K562 (cell line): ENCODE results near the gene PGD. TPM values are rescaled to one million over a fixed set of nuclear protein-coding genes. Genes with fewer than 3 reads are reported as not detected.

ENCODE experiments used
- ELF4 ChIP-seq: fragments of 450-650 bp; formaldehyde crosslinking; IDR thresholded peaks from 2 replicates; pipeline ENCODE4 v1.4.0; 2022; ENCODE audit warnings: missing genetic modification characterization
- ESRRA ChIP-seq: fragments of 450-650 bp; IDR thresholded peaks from 2 replicates; pipeline ENCODE4 v1.6.1; 2014; ENCODE audit warnings: low read depth, mild to moderate bottlenecking, moderate library complexity, borderline replicate concordance
- FOS ChIP-seq: IDR thresholded peaks from 3 replicates; pipeline ENCODE4 v1.6.1; 2011; ENCODE audit not compliant: insufficient read length; ENCODE audit errors: extremely low read depth
- FOXA1 ChIP-seq: fragments of 450-650 bp; IDR thresholded peaks from 2 replicates; pipeline ENCODE4 v1.6.1; 2016; ENCODE audit warnings: mild to moderate bottlenecking, borderline replicate concordance
- HCFC1 ChIP-seq: IDR thresholded peaks from 2 replicates; pipeline ENCODE4 v1.6.1; 2012; ENCODE audit warnings: low read depth, low read length, improper control_type of control experiment
- KDM2B ChIP-seq: fragments of 250-450 bp; sonication (Bioruptor Pico); IDR thresholded peaks from 2 replicates; pipeline ENCODE4 v1.8.0; 2021; ENCODE audit warnings: mild to moderate bottlenecking, moderate library complexity
- NBN ChIP-seq: fragments of 450-650 bp; IDR thresholded peaks from 2 replicates; pipeline ENCODE4 v1.6.1; 2016; ENCODE audit warnings: low read depth, mild to moderate bottlenecking
- PRPF4 ChIP-seq: fragments of 200-400 bp; formaldehyde crosslinking; IDR thresholded peaks from one replicate; pipeline ENCODE4 v1.6.1; 2017; ENCODE audit warnings: low read length, low read depth, mild to moderate bottlenecking; ENCODE audit not compliant: insufficient read depth, poor library complexity, severe bottlenecking
- TFE3 ChIP-seq: fragments of 450-650 bp; formaldehyde crosslinking; IDR thresholded peaks from 2 replicates; pipeline ENCODE4 v1.4.0; 2020; ENCODE audit warnings: mild to moderate bottlenecking, mixed read lengths
- ZBTB49 ChIP-seq: sonication (generic); formaldehyde crosslinking; IDR thresholded peaks from 2 replicates; pipeline ENCODE4 v1.8.0; 2022; ENCODE audit warnings: missing genetic modification reagents, mild to moderate bottlenecking, borderline replicate concordance
- ZFX ChIP-seq: sonication (generic); formaldehyde crosslinking; IDR thresholded peaks from 2 replicates; pipeline ENCODE4 v1.8.0; 2022; ENCODE audit warnings: mild to moderate bottlenecking, missing genetic modification reagents, moderate library complexity
- ZNF165 ChIP-seq: fragments of 250-450 bp; sonication (Bioruptor Pico); IDR thresholded peaks from 2 replicates; pipeline ENCODE4 v1.4.0; 2020; ENCODE audit warnings: borderline replicate concordance
- ZNF23 ChIP-seq: fragments of 250-450 bp; sonication (Bioruptor Pico); IDR thresholded peaks from 2 replicates; pipeline ENCODE4 v1.4.0; 2020; ENCODE audit warnings: mild to moderate bottlenecking
- ZNF444 ChIP-seq: fragments of 250-450 bp; sonication (Bioruptor Pico); IDR thresholded peaks from 2 replicates; pipeline ENCODE4 v1.4.0; 2020; ENCODE audit warnings: mild to moderate bottlenecking, moderate library complexity
- ZNF507 ChIP-seq: conservative IDR thresholded peaks from 2 replicates; pipeline ENCODE4 v1.6.1; 2017; ENCODE audit warnings: missing genetic modification characterization, missing compliant biosample characterization
- ZNF609 ChIP-seq: sonication (generic); formaldehyde crosslinking; IDR thresholded peaks from 2 replicates; pipeline ENCODE4 v1.8.1; 2023; ENCODE audit warnings: missing genetic modification reagents, mild to moderate bottlenecking, borderline replicate concordance
- polyA plus RNA-seq, 8 experiments: library from polyadenylated mRNA; depleted of rRNA in 4 of 8; stranded (reverse) in 5 of 8; unstranded in 3 of 8; fragments of >200 nt; fragmentation: Nextera tagmentation in 2 of 8; fragmentation: Illumina TruSeq in 1 of 8; extraction: Ambion mirVana in 2 of 8; extraction: Trizol in 1 of 8; gene quantifications; 2 replicates each; pipeline versions ENCODE4 v1.2.1 to v1.2.3, GENCODE V29; 2011 to 2014; ENCODE audit warnings: inconsistent platforms in 1 of 8, missing spikeins in 1 of 8
- total RNA-seq, 7 experiments: library from RNA; depleted of rRNA in 6 of 7; stranded (reverse); fragments of >200 nt in 6 of 7; fragmentation: Illumina TruSeq in 2 of 7; extraction: Trizol in 2 of 7; gene quantifications; 2 replicates each; pipeline versions ENCODE4 v1.2.1 to v1.2.3, GENCODE V29; 2011 to 2021; ENCODE audit warnings: low replicate concordance in 1 of 7
- TF ChIP-seq, protein P1 (sequence below): fragments of 450-650 bp; formaldehyde crosslinking; IDR thresholded peaks from 2 replicates; pipeline ENCODE4 v1.4.0; 2022; ENCODE audit warnings: missing genetic modification characterization

The PGD gene
- total and polyA plus RNA-seq, 9 of the 15 experiments (the other 6 are each of a cell fraction or from before 2014, with no cell fraction given), result 177 to 542 (median 270) TPM

GRCh38 chr1:10398734-10399443 lies at the start of gene PGD (continued):
- TF ChIP-seq ZNF444 (CRISPR knock-in tag) (no peak), ELF4 (CRISPR knock-in tag) (0 out of 2 replicates have a peak, but pooled peaks have one; percentile 73), TFE3 (CRISPR knock-in tag) (no peak), PRPF4 (peak; percentile 70), HCFC1 (peak; percentile 63), ZNF23 (CRISPR knock-in tag) (no peak), ZNF165 (CRISPR knock-in tag) (no peak), ZNF507 (tag) (no peak), KDM2B (CRISPR knock-in tag) (peak; percentile 88), ZNF609 (peak; percentile 40; the same call in 1 of the 2 replicates), ESRRA (peak; percentile 75), NBN (peak; percentile 32), ZBTB49 (no peak), FOS (peak; percentile 98), FOXA1 (no peak), ZFX (CRISPR knock-in tag) (peak; percentile 96)
- TF ChIP-seq, protein P1, sequence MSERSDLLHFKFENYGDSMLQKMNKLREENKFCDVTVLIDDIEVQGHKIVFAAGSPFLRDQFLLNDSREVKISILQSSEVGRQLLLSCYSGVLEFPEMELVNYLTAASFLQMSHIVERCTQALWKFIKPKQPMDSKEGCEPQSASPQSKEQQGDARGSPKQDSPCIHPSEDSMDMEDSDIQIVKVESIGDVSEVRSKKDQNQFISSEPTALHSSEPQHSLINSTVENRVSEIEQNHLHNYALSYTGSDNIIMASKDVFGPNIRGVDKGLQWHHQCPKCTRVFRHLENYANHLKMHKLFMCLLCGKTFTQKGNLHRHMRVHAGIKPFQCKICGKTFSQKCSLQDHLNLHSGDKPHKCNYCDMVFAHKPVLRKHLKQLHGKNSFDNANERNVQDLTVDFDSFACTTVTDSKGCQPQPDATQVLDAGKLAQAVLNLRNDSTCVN, result no peak
